Tibial nerve (tissue), 4 donors: ENCODE results near the gene CDK5RAP3. TPM values are rescaled to one million over a fixed set of nuclear protein-coding genes. Genes with fewer than 3 reads are reported as not detected.

Experiments used
- DNase-seq, 2 donors: peaks; one replicate each; pipeline ENCODE4 v3.0.0-alpha.2; 2019; ENCODE audit warnings: low spot score in 2 of 2
- H3K27ac ChIP-seq, 4 donors: fragments of 200-600 bp; sonication (generic) in 3 of 4; one replicate each; pipeline ENCODE4 v1.5.1; 2017 to 2019; ENCODE audit warnings: mild to moderate bottlenecking in 1 of 4
- H3K27me3 ChIP-seq, 2 donors: fragments of 200-600 bp; sonication (generic) in 1 of 2; one replicate each; pipeline versions ENCODE4 v1.5.1 to v1.6.0; 2017 to 2019
- H3K36me3 ChIP-seq, 3 donors: fragments of 200-600 bp; sonication (generic); one replicate each; pipeline ENCODE4 v1.5.1; 2018 to 2019
- H3K4me1 ChIP-seq, 4 donors: fragments of 200-600 bp; sonication (generic) in 3 of 4; one replicate each; pipeline ENCODE4 v1.5.1; 2017 to 2019
- H3K4me3 ChIP-seq, 4 donors: fragments of 200-600 bp; sonication (generic) in 3 of 4; one replicate each; pipeline ENCODE4 v1.5.1; 2017 to 2019; ENCODE audit warnings: mild to moderate bottlenecking in 1 of 4, moderate library complexity in 1 of 4
- H3K9me3 ChIP-seq, 4 donors: fragments of 200-600 bp; sonication (generic) in 3 of 4; one replicate each; pipeline ENCODE4 v1.5.1; 2017 to 2019
- EP300 ChIP-seq, 2 donors: sonication (generic); formaldehyde crosslinking; IDR thresholded peaks; one replicate each; pipeline ENCODE4 v1.6.1; 2017; ENCODE audit warnings: antibody characterized with exemption in 2 of 2, mild to moderate bottlenecking in 1 of 2
- POLR2A ChIP-seq, 2 donors: fragments of 450-650 bp; IDR thresholded peaks; one replicate each; pipeline ENCODE4 v1.6.1; 2017; ENCODE audit warnings: antibody characterized with exemption in 2 of 2, mild to moderate bottlenecking in 2 of 2, moderate library complexity in 2 of 2
- WGBS, 2 donors: methylation state at CpG; one replicate each; pipeline ENCODE4 v1.1.5; 2018; 5-methylcytosine and 5-hydroxymethylcytosine counted together
- total RNA-seq, 4 donors: library from RNA; depleted of rRNA; stranded (reverse); fragments of >200 nt; gene quantifications; one replicate each; pipeline ENCODE4 v1.1.0, GENCODE V29; 2016
- TF ChIP-seq, protein P1 (sequence below), 5 experiments: fragments of 200-600 bp in 3 of 5; fragments of 450-650 bp in 2 of 5; sonication (generic) in 3 of 5; IDR thresholded peaks; one replicate each; pipeline ENCODE4 v1.5.1; 2016 to 2019; ENCODE audit warnings: antibody characterized with exemption in 5 of 5, mild to moderate bottlenecking in 3 of 5, moderate library complexity in 2 of 5

CDK5RAP3 gene
- total RNA-seq, 4 donors from 2014 or later, result 163 to 310 (median 200) TPM

DNA sequence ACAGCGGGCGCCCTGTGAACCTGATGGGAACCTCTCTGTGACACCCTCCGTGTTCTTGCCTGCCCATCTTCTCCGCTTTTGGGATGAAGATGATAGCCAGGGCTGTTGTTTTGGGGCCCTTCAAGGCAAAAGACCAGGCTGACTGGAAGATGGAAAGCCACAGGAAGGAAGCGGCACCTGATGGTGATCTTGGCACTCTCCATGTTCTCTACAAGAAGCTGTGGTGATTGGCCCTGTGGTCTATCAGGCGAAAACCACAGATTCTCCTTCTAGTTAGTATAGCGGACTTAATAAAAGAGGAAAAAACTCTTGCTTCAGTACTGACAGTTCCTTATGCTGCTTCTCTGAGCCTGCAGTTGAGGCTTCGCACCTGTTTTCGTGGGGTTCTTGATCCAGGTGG lies 10.5 kb downstream of the CDK5RAP3 start:
- no peak for DNase-seq
- Histone ChIP-seq H3K9me3 (no peaks in the 10 kb centered on the region), H3K27me3 (no peaks in the 10 kb centered on the region), H3K36me3 (peaks cover 0 to 87% (median 23%) of the 10 kb centered on the region in 3 donors), H3K27ac (no peak overlapping the region), H3K4me3 (no peak overlapping the region), H3K4me1 (peaks cover 0 to 10% (median 0%) of the 10 kb centered on the region in 4 donors)
- 93 to 94% methylated on average over 9 of the region's 9 CpGs for WGBS, 2 donors
- TF ChIP-seq, protein P1, sequence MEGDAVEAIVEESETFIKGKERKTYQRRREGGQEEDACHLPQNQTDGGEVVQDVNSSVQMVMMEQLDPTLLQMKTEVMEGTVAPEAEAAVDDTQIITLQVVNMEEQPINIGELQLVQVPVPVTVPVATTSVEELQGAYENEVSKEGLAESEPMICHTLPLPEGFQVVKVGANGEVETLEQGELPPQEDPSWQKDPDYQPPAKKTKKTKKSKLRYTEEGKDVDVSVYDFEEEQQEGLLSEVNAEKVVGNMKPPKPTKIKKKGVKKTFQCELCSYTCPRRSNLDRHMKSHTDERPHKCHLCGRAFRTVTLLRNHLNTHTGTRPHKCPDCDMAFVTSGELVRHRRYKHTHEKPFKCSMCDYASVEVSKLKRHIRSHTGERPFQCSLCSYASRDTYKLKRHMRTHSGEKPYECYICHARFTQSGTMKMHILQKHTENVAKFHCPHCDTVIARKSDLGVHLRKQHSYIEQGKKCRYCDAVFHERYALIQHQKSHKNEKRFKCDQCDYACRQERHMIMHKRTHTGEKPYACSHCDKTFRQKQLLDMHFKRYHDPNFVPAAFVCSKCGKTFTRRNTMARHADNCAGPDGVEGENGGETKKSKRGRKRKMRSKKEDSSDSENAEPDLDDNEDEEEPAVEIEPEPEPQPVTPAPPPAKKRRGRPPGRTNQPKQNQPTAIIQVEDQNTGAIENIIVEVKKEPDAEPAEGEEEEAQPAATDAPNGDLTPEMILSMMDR (IDR thresholded peaks at IDR 0.05), result no peak
- TF ChIP-seq EP300 (IDR thresholded peaks at IDR 0.05) (no peak), POLR2A (IDR thresholded peaks at IDR 0.05) (no peak)

DNA sequence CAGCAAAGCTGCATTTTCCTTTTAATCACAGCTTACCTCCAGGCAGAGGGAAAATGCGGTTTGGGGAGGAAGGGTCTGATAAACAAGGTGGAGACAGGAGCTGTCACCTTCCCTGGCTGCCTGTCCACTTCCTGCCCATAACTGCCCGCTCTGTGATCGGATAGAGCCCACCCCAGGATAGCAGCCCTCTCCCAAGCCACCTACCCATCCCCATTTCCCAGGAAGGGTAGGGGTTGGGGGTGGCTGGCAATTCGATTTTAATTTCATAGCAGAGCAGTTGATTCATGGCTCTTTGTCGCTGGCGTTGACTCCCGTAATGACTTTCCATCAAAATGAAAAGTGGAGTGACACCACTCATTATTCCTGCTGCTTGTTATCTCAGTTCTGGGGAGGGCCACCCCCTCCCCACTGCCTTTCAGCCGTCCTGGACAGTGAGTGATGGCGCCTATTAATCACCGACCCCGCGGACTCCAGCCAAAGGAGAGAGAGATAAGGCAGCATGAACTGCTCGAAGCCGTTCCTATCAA lies 11.2 kb downstream of the CDK5RAP3 start:
- DNase-seq, result no peak
- peaks cover 0 to 80% (median 23%) of the 10 kb centered on the region in 3 donors for H3K36me3 ChIP-seq
- WGBS, 2 donors, result 68 to 69% methylated on average over 14 of the region's 14 CpGs
- no peak overlapping the region for H3K4me3 ChIP-seq
- H3K27ac ChIP-seq, result no peak overlapping the region
- H3K27me3 ChIP-seq, result no peaks in the 10 kb centered on the region
- H3K4me1 ChIP-seq, result peaks cover 0 to 15% (median 3%) of the 10 kb centered on the region in 4 donors
- TF ChIP-seq POLR2A (IDR thresholded peaks at IDR 0.05), result no peak
- TF ChIP-seq, protein P1 (IDR thresholded peaks at IDR 0.05), result no peak
- no peak for TF ChIP-seq EP300 (IDR thresholded peaks at IDR 0.05)
- H3K9me3 ChIP-seq, result no peaks in the 10 kb centered on the region

DNA sequence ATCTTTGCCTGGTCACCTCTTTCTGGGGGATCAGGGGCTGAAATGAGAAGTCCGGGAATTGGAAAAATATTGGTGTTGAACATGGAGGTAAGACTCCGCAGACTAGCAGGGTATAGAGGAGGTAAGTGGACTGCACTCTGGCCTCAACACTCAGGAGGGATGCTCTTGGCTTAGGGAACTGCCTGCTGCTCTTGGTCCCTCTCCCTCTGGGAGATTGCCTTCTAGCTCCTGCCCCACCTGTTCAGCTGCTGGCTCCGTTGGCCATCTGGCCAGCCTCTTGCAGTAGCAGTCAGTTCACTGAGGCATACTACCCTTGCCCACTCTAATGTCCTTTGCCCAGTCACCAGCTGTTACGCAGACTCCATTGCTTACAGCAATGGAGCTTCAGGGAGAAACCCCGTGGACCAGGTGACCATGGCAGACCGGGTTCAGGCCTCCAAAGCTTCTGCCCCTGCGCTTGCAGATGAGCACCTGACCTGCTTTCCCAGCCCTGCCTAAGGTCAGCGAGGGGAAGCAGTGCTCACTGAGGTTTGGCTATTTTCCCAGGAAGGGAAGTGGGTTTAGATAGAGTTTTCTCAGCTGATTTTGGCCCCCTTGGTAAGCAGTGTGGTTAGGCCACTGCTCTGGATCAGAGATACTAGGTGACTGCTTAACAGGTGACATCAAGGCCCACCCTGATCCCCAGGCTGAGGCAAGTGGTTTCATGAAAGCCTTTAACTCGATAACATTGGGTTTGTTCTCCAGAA lies 11.9 kb downstream of the CDK5RAP3 start:
- H3K4me3 ChIP-seq, result no peak overlapping the region
- peaks cover 0 to 21% (median 9%) of the 10 kb centered on the region in 4 donors for H3K4me1 ChIP-seq
- no peak for DNase-seq
- no peaks in the 10 kb centered on the region for H3K27me3 ChIP-seq
- 77 to 79% methylated on average over 9 of the region's 9 CpGs for WGBS, 2 donors
- TF ChIP-seq EP300 (IDR thresholded peaks at IDR 0.05), result no peak
- no peak for TF ChIP-seq POLR2A (IDR thresholded peaks at IDR 0.05)
- TF ChIP-seq, protein P1 (IDR thresholded peaks at IDR 0.05), result no peak
- H3K36me3 ChIP-seq, result peaks cover 0 to 74% (median 23%) of the 10 kb centered on the region in 3 donors
- no peaks in the 10 kb centered on the region for H3K9me3 ChIP-seq
- no peak overlapping the region for H3K27ac ChIP-seq

DNA sequence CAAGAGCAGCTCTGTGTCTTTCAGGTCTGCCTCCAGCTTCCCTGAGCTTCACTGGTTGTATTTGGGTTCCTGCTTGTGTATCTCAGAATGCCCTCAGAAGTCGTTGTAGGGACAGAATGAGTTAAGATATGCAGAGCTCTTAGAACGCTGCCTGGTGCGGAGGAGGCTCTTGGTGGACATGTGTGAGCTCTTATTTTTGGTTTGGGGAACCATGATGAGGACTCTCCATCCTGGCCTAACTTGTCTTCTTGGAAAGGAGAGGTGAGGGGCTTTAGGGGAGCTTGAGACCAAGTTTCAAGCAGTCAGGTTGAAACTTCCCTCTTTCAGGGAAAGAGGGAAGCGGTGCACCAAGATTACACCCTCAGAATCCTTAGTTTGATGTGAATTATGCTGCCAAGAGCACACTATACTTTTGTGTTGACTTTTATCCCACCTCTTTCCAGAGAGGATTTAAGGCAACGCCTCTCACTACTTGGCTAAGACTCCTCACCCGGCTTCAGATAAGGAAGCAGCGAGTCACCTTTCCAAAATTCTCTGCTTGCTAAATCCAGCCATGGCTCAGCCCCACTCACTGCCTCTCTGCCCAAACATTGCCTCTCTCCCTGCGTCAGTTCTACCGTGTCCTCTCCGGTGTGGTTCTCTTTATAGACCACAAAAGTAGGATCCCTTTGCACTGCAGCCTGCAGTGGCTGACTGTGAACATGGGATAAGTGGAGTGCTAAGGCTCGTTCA lies 12.7 kb downstream of the CDK5RAP3 start:
- no peaks in the 10 kb centered on the region for H3K9me3 ChIP-seq
- no peak for DNase-seq
- H3K27me3 ChIP-seq, result no peaks in the 10 kb centered on the region
- no peak overlapping the region for H3K4me3 ChIP-seq
- TF ChIP-seq, protein P1 (IDR thresholded peaks at IDR 0.05), result no peak
- TF ChIP-seq POLR2A (IDR thresholded peaks at IDR 0.05) (no peak), EP300 (IDR thresholded peaks at IDR 0.05) (no peak)
- peaks cover 0 to 20% (median 9%) of the 10 kb centered on the region in 4 donors for H3K4me1 ChIP-seq
- H3K27ac ChIP-seq, result no peak overlapping the region
- H3K36me3 ChIP-seq, result peaks cover 0 to 65% (median 20%) of the 10 kb centered on the region in 3 donors
- WGBS, 2 donors, result 63 to 67% methylated on average over 11 of the region's 11 CpGs

DNA sequence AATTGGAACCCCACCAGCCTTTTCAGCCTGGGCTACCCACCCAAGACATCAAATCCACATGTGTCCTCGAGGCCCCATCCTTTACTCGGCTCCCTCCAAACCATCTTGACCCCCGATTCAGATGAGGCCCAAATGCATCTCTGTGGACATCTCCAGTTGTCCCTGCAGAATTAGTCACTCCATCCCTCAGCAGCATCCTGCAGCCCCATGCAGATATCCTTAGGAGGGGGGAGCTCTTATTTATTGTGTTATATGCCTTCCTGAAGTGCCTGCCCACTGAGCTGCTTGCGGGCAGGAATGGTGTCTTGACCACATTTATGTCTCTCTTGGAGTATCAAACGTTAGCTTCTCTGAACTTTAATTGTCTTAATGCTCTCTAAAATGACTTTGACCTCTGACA lies 15.6 kb downstream of the CDK5RAP3 start:
- H3K36me3 ChIP-seq, result peaks cover 0 to 36% (median 0%) of the 10 kb centered on the region in 3 donors
- TF ChIP-seq, protein P1 (IDR thresholded peaks at IDR 0.05), result no peak
- TF ChIP-seq POLR2A (IDR thresholded peaks at IDR 0.05) (no peak), EP300 (IDR thresholded peaks at IDR 0.05) (no peak)
- no peaks in the 10 kb centered on the region for H3K9me3 ChIP-seq
- no peaks in the 10 kb centered on the region for H3K27me3 ChIP-seq
- no peak overlapping the region for H3K27ac ChIP-seq
- H3K4me3 ChIP-seq, result no peak overlapping the region
- no peak for DNase-seq
- peaks cover 0 to 23% (median 9%) of the 10 kb centered on the region in 4 donors for H3K4me1 ChIP-seq
- WGBS, 2 donors, result 57 to 62% methylated on average over 5 of the region's 5 CpGs
